ENCODE data around the gene FBXW4. TPM values are rescaled to one million over a fixed set of nuclear protein-coding genes. Genes with fewer than 3 reads are reported as not detected.

Gene FBXW4
- total and polyA plus RNA-seq, 2 of the 8 experiments (the other 6 are each of a cell fraction or from before 2014, with no cell fraction given), result 29.0 to 32.8 TPM

DNA sequence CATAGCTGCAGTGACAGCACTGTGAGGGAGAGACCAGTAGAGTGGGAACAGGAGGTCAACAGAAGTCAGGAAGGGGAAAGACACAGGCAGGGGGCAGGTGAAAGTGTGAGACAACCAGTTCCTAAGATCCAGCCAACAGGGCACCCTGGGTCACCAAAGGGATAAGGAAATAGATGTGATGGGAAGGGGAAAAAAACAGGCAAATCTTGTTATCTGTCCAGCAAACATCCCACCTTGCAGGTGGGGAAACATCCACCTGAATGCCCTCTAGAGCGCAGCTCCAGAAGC is 64.4 kb downstream of the FBXW4 start:
- Histone ChIP-seq H3K9me3 (ENCODE audit: insufficient read depth in 2 of 2, low read depth in 1 of 2, low read length in 1 of 2) (peaks cover under 1 to 7% of the 10 kb centered on the region in 2 experiments; a peak in 1 of 4 replicates), H3K27me3 (replicated peaks in 1 of 4; ENCODE audit: control insufficient read depth in 3 of 4, extremely low read depth in 1 of 4, insufficient read depth in 3 of 4, low read length in 3 of 4) (no peaks in the 10 kb centered on the region), H2AFZ (ENCODE audit: low read length) (no peak overlapping the region), H4K91ac (replicated peaks; ENCODE audit: insufficient read length, low read length) (no peak overlapping the region), H3K27ac (ENCODE audit: low read depth, low read length) (no peak overlapping the region), H2AK5ac (ENCODE audit: low read depth, low read length) (no peak overlapping the region; the same call in 1 of the 2 replicates), H3K14ac (ENCODE audit: insufficient read length) (no peak overlapping the region), H3K79me2 (ENCODE audit: control insufficient read depth in 1 of 2, insufficient read depth in 2 of 2, low read length in 2 of 2) (no peaks in the 10 kb centered on the region), H3K4me1 (replicated peaks in 1 of 4; ENCODE audit: control insufficient read depth in 3 of 4, insufficient read depth in 4 of 4, low read length in 3 of 4) (no peaks in the 10 kb centered on the region; a peak in 1 of 7 replicates), H3K56ac (replicated peaks; ENCODE audit: insufficient read length, low read depth, low read length) (no peak overlapping the region), H3K9ac (replicated peaks in 1 of 4; ENCODE audit: extremely low read depth in 1 of 4, low read depth in 3 of 4, low read length in 3 of 4) (0 out of 7 replicates have a peak overlapping the region, but pooled peaks of 1 of the 4 experiments have one; percentile 8), H2BK15ac (ENCODE audit: low read length) (no peak overlapping the region), H3K23me2 (ENCODE audit: low read depth, low read length) (no peaks in the 10 kb centered on the region), H3K4ac (replicated peaks; ENCODE audit: insufficient read length, low read depth, low read length) (no peak overlapping the region), H3K18ac (ENCODE audit: extremely low read depth, low read length) (peak overlapping the region; percentile 20), H2BK5ac (ENCODE audit: low read depth, low read length) (no peak overlapping the region), H2BK120ac (replicated peaks; ENCODE audit: low read depth, low read length) (no peak overlapping the region), H2BK12ac (ENCODE audit: low read depth, low read length) (no peak overlapping the region), H3K23ac (ENCODE audit: insufficient read length) (peak overlapping the region; percentile 18), H3K4me3 (ENCODE audit: extremely low read depth in 1 of 4, insufficient read depth in 2 of 4, low read depth in 3 of 4, low read length in 4 of 4) (no peak overlapping the region), H4K20me1 (replicated peaks in 1 of 2; ENCODE audit: control insufficient read depth in 1 of 2, insufficient read depth in 2 of 2, low read length in 2 of 2) (no peaks in the 10 kb centered on the region), H4K8ac (ENCODE audit: extremely low read depth, insufficient read depth, low read length) (no peak overlapping the region), H3K79me1 (ENCODE audit: low read depth, low read length) (no peaks in the 10 kb centered on the region; the same call in 1 of the 2 replicates), H2BK20ac (ENCODE audit: low read length) (no peak overlapping the region), H3K4me2 (ENCODE audit: insufficient read depth in 1 of 2, low read depth in 2 of 2, low read length in 2 of 2) (no peak overlapping the region), H4K5ac (ENCODE audit: insufficient read length, low read depth, low read length) (no peak overlapping the region), H3K36me3 (ENCODE audit: control insufficient read depth in 2 of 4, insufficient read depth in 4 of 4, low read length in 3 of 4) (0 out of 8 replicates have a peak, but pooled peaks cover 0 to 3% (median 0%) of the 10 kb centered on the region in 4 experiments)
- no peak for TF ChIP-seq EP300 (IDR thresholded peaks at IDR 0.05; ENCODE audit: borderline replicate concordance in 1 of 2, low read depth in 2 of 2, low read length in 2 of 2)
- no peak for TF ChIP-seq BCL11A (IDR thresholded peaks at IDR 0.05; ENCODE audit: low read depth in 2 of 2, low read length in 2 of 2)
- TF ChIP-seq HDAC2 (IDR thresholded peaks at IDR 0.05; ENCODE audit: borderline replicate concordance in 1 of 2, low read depth in 2 of 2, low read length in 2 of 2), result no peak
- no peak for TF ChIP-seq ZNF274 (IDR thresholded peaks at IDR 0.05; ENCODE audit: borderline replicate concordance, extremely low read depth, low read length)
- no peak for TF ChIP-seq RBBP5 (IDR thresholded peaks at IDR 0.05; ENCODE audit: borderline replicate concordance, low read depth, low read length)
- no peak for TF ChIP-seq GABPA (IDR thresholded peaks at IDR 0.05; ENCODE audit: borderline replicate concordance, insufficient read depth, low read length)
- DNase-seq (ENCODE audit: low read depth in 1 of 2, low spot score in 2 of 2) (no peak), FAIRE-seq (no peak)
- POLR2A ChIA-PET (ENCODE audit: partially characterized antibody), result interaction anchor here (1.6 kb wide), 1 partner anchor 24 kb away, joined by 3 read pairs; no protein-coding TSS in a partner anchor
- CTCF ChIA-PET (ENCODE audit: partially characterized antibody), result interaction anchor here (1.7 to 5.6 kb wide), 2 partner anchors 15 to 119 kb away, joined by 4 to 25 read pairs; no protein-coding TSS in a partner anchor
- WGBS, 2 experiments (ENCODE audit: extremely low coverage in 1 of 2, insufficient coverage in 1 of 2, insufficient read length in 1 of 2, insufficient replicate concordance in 2 of 2, low coverage in 1 of 2, low lambda C conversion rate in 2 of 2, missing lambda C conversion rate in 1 of 2), result 92% methylated on average over 1 of the region's 1 CpG; no CpG with 5 or more reads in 1 of the 2 experiments

Data from H1 (cell line).